IMR-90 (cell line): ENCODE measurements around the gene KIF20B.

Experiments
- BHLHE40 ChIP-seq: fragments of 150-350 bp; IDR thresholded peaks from 2 replicates; pipeline ENCODE4 v1.6.1; 2016; ENCODE audit warnings: mild to moderate bottlenecking, low read depth, low read length
- CEBPB ChIP-seq: IDR thresholded peaks from 2 replicates; pipeline ENCODE4 v1.6.1; 2012; ENCODE audit warnings: low read depth, low read length, improper control_type of control experiment
- FOS ChIP-seq: fragments of 150-350 bp; IDR thresholded peaks from 2 replicates; pipeline ENCODE4 v1.6.1; 2016; ENCODE audit warnings: low read depth, low read length
- MAZ ChIP-seq: IDR thresholded peaks from 2 replicates; pipeline ENCODE4 v1.6.1; 2012; ENCODE audit warnings: low read depth, mild to moderate bottlenecking, low read length, improper control_type of control experiment, moderate library complexity, borderline replicate concordance
- MXI1 ChIP-seq: IDR thresholded peaks from 2 replicates; pipeline ENCODE4 v1.6.1; 2012; ENCODE audit warnings: low read depth, mild to moderate bottlenecking, low read length, moderate library complexity, borderline replicate concordance
- POLR2A ChIP-seq: IDR thresholded peaks from 2 replicates; pipeline ENCODE4 v1.6.1; 2012; ENCODE audit warnings: mild to moderate bottlenecking, low read depth, low read length
- RAD21 ChIP-seq: IDR thresholded peaks from 2 replicates; pipeline ENCODE4 v1.6.1; 2012; ENCODE audit warnings: low read length, improper control_type of control experiment
- RFX5 ChIP-seq: IDR thresholded peaks from 2 replicates; pipeline ENCODE4 v1.8.0; 2012; ENCODE audit warnings: low read depth, mild to moderate bottlenecking, low read length, moderate library complexity
- SMC3 ChIP-seq: fragments of 150-350 bp; IDR thresholded peaks from 2 replicates; pipeline ENCODE4 v1.6.1; 2016; ENCODE audit warnings: low read depth, mild to moderate bottlenecking, antibody characterized with exemption, low read length, moderate library complexity
- TF ChIP-seq, protein P1 (sequence below): conservative IDR thresholded peaks from 2 replicates; pipeline ENCODE4 v1.5.1; 2012; ENCODE audit warnings: mild to moderate bottlenecking, low read depth, low read length, improper control_type of control experiment

DNA sequence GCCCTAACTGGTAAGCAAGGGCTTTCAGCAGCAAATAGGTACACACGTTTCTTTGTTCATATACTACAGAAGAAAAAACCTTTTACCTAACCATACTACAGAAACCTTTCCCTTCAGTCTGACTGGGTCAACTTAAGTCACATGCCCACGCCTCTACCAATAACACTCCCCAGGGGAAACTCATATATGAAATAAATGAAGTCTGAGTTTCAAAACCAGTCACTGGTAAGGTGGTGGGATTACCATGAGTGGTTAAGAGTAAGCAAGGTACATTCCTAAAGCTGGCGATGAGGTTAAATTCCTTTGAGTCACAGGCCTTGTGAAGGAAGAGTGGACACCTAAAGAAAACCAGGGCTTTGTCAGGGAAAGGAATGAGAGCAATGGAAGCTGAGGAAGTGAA, 21.4 kb upstream of the KIF20B start:
- TF ChIP-seq, protein P1, sequence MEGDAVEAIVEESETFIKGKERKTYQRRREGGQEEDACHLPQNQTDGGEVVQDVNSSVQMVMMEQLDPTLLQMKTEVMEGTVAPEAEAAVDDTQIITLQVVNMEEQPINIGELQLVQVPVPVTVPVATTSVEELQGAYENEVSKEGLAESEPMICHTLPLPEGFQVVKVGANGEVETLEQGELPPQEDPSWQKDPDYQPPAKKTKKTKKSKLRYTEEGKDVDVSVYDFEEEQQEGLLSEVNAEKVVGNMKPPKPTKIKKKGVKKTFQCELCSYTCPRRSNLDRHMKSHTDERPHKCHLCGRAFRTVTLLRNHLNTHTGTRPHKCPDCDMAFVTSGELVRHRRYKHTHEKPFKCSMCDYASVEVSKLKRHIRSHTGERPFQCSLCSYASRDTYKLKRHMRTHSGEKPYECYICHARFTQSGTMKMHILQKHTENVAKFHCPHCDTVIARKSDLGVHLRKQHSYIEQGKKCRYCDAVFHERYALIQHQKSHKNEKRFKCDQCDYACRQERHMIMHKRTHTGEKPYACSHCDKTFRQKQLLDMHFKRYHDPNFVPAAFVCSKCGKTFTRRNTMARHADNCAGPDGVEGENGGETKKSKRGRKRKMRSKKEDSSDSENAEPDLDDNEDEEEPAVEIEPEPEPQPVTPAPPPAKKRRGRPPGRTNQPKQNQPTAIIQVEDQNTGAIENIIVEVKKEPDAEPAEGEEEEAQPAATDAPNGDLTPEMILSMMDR, result no peak
- no peak for TF ChIP-seq CEBPB
- TF ChIP-seq RFX5, result no peak
- no peak for TF ChIP-seq RAD21
- no peak for TF ChIP-seq SMC3
- TF ChIP-seq POLR2A, result no peak
- no peak for TF ChIP-seq FOS
- TF ChIP-seq BHLHE40, result no peak
- no peak for TF ChIP-seq MXI1
- TF ChIP-seq MAZ, result no peak
